ENCODE data around the gene FUCA1. TPM values are rescaled to one million over a fixed set of nuclear protein-coding genes. Genes with fewer than 3 reads are reported as not detected.

Gene FUCA1
- 4.3 and 11.1 TPM in 2 replicates for total RNA-seq

GRCh38 chr1:23867895-23868556 is at the start of gene FUCA1:
FUCA1 (minus strand) TSS chr1:23868290; CDS start chr1:23868286, 4 bp downstream.

DNA sequence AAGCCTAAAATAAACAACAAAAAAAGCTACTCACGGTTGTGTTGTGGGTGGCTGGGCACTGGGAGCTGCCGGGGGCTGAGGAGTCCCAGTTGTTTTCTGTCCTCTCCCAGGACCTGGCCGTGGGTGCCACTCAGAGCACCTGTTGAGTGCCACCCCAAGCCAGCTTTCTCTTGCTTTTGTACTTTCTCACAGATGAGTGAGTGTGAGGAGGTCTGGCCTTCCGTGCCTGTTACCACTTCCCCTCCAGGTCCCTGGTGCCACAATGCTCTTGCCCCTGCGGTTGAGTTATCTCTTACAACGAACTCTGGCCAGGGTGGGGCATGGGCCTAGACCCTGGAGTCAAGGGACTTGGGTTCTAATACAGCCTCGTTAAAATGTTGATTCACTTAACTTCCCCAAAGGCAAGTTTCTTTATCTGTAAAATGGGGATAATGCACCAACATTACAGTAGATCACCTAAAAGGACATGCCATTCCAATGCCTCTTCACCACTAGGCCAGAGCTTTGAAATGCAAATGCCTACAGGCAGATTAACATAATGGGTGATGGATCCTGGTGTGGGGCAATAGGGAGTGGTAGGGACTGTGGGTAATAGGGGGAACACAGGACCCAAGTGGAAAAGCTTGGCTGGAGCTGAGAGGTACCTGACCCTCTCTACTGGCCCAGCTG is 45.3 kb upstream of the FUCA1 start, which contains the start of gene CNR2:
Gene CNR2, minus strand, starts transcription at position 151 of the 669 bp plus-strand sequence. CDS start 37,745 bp downstream, outside the sequence.

GRCh38 chr1:23825076-23825761 is 42.9 kb downstream of the FUCA1 start, which contains the start of gene HMGCL:
HMGCL (minus strand) TSS chr1:23825429; CDS start chr1:23825415, 14 bp downstream.

DNA sequence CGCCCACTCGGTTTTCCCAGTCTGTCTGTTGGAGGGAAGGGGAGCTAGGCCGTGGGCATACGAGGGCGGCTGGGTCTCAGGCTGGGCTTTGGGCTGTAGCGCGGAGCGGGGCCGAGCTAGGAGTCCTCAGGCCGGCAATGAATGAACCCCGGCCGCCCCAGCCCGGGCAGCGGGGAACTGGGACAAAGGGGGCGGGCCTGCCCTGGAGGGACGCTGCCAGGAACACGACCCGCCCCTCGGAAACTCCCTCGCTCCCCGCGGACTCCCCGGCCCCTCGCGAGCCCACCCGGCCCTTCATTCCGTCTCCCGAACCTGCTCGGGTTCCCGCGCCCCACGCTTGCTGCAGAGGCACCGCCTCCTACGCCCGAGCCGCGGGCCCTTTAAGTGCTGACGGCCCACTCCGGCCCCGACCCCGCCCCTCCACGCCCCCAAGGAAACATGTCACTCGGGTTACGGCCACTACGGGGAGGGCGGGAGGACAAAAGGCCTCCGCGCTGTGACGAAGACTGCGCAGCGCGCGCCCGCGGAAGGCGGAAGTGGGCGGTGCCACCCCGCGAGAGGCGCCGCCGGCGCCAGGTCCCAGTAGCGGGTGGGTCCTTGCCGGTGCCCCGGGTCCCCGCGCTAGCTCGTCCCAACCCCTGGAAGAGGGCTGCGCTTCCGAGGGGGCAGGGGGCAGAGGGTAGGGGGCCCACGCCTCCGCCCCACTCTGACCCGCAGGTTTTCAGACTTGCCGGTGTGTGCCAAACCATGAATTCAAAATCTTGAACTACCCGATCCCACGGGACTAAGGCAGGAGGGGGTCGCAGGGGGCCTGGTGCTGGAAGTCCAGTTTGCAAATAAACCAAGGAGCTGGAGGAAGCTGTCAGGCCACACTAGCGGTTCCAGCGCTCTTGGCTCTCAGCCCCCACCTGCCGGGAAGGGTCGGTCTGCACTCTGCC is 67.4 kb downstream of the FUCA1 start, which contains the start of gene GALE:
Gene GALE, minus strand, starts transcription at position 355 of the 938 bp plus-strand sequence. CDS start 1,747 bp downstream, outside the sequence.

Other genes starting within 250 kb of the FUCA1 start
- gene RPL11, start 176.5 kb downstream of the FUCA1 start, total RNA-seq: 785 and 922 TPM in 2 replicates
- gene ELOA, start 124.8 kb downstream of the FUCA1 start, total RNA-seq: 17.5 and 21.7 TPM in 2 replicates
- 44.2 and 62.9 TPM in 2 replicates for gene PITHD1, start 89.9 kb downstream of the FUCA1 start, total RNA-seq
- gene LYPLA2, start 77.1 kb downstream of the FUCA1 start, total RNA-seq: 23.6 and 27.0 TPM in 2 replicates
- gene GALE, start 67.5 kb downstream of the FUCA1 start, total RNA-seq: 36.1 and 52.0 TPM in 2 replicates
- gene HMGCL, start 42.9 kb downstream of the FUCA1 start, total RNA-seq: 46.5 and 59.6 TPM in 2 replicates
- not detected in 2 replicates for gene CNR2, start 45.1 kb upstream of the FUCA1 start, total RNA-seq
- 123 and 143 TPM in 2 replicates for gene PNRC2, start 91.5 kb upstream of the FUCA1 start, total RNA-seq
- 107 and 139 TPM in 2 replicates for gene SRSF10, start 112.0 kb upstream of the FUCA1 start, total RNA-seq
- gene MYOM3, start 243.8 kb upstream of the FUCA1 start, total RNA-seq: under 0.01 TPM in 1 of 2 replicates, not detected in the other

All from uterine smooth muscle cell (primary cell).